Activated T-helper 1 cell treated with anti-CD3 and anti-CD28 coated beads, Interleukin-2, amount 50 U/mL, for 16 hours (primary cell): ENCODE data around the gene KREMEN1.

ENCODE experiments used
- DNase-seq, 2 donors: peaks; one replicate each; pipeline ENCODE4 v3.0.0-alpha.2; 2020; ENCODE audit warnings: low read depth in 1 of 2, low spot score in 1 of 2

KREMEN1 gene

DNA sequence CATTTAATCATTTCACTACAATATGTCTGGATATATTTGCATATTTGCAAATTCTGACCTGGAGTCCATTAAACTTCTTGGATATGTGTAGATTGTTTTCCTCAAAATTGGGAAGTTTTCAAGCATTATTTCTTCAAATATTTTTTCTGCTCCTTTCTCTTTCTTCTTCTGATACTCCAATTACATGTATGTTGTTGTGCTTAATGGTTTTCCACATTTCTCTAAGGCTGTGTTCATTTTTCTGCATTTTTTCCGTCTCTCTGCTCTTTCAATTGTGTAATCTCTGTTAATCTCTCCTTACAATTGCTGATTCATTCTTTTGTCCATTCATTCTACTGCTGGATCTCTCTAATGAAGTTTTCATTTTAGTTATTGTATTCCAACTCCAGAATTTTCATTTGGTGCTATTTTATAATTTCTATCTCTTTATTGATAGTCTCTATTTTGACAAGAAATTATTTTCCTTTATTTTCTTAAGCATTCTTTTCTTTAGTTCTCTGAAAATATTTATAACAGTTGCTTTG, 102.5 kb downstream of the KREMEN1 start:
- no peak for DNase-seq

DNA sequence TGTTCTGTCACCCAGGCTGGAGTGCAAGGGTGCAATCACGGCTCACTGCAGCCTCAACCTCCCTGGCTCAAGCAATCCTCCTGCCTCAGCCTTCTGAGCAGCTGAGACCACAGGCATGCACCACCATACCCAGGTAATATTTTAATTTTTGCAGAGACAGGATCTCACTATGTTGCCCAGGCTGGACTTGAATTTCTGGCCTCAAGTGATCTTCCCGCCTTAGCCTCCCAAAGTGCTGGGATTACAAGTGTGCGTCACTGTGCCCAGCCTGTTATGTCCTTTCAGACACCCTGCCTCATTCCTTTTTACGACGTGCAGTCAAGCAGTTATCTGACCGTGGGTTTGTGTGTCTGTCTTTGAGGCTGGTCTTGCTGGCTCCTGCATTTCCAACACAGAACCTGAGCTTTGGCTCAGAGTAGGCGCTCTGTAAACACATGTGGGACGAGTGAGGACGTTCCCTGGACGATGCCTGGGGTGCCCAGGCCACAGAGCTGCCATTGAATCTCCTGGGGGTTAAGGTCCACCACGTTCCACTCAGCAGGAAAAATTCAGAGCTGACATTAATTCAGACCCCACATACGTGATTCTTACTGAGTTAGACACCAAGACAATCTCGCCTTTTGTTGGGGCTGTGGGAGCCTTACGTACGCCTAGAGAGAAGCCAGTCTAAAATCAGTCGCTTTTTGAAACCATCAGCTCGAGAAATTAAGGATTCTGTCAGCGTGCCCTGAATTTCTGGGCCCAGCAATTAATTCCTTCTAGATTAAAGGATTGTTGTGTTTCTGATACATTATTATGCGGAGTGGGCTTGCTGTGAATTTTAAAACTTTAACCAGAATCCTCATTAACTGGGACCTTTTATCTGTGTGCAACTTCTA, 111.4 kb downstream of the KREMEN1 start:
- no peak for DNase-seq

DNA sequence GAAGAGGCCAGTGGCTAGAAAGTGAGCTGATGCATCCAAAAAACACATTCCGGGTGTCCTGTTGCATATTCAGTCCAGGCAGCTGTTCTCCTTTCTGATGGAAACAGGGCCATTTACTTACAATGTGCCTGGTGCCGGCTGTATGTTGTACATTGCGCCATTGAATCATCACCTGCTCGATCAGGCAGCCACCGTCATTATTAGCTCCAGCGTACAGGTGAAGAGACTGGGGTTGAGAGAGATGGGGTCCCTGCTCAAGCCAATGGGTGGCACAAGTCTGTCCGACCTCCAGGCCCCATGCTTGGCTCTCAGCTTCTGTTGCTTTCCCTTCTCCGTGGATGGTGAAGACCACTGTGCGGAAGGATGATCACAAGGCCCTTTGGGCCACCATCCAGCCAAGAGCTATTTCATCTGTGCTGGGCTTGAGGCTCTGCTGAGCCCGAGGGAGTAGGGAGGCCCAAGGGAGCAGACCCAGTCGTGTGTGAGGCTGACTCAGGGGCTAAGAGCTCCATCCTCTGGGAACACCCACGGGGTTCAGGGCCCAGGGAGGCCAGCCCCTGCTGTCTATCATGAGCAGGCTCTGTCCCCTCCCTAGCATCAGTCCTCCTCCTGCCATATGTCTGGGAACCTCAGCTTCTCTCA, 112.1 kb downstream of the KREMEN1 start:
- no peak for DNase-seq

DNA sequence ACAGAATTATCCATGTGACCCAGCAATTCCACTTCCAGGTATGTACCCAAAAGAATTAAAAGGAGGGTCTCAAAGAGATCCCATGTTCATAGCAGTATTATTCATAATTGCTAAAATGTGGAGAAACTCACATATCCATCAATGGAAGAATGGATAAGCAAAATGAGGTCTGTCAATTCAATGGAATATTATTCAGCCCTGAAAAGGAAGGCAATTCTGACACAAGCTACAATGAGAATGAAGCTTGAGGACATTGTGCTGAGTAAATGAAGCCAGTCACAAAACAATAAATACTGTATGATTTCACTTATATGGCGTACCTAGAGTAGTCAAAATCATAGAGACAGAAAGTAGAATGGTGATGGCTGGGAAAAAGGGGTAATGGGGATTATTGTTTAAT, 113.5 kb downstream of the KREMEN1 start:
- no peak for DNase-seq

DNA sequence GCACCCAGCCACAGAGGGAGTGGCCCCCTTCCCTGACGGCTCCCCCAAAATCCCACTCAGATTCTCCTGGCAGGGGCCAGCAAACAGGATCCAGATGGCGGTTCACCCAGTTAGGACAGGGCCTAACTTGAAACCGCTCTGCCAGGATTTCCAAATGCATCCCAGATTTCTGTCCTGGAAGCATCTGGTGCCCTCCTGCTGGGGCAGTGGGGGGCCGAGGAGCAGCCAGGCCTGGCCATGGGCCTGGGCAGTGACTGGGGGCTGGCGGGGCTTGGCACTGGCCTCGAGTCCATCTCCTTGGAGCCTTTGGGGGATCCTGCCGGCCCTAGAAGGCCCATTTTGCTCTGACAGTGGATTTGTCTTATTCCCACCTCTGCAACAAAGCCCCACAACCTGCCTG, 115.0 kb downstream of the KREMEN1 start:
- no peak for DNase-seq

DNA sequence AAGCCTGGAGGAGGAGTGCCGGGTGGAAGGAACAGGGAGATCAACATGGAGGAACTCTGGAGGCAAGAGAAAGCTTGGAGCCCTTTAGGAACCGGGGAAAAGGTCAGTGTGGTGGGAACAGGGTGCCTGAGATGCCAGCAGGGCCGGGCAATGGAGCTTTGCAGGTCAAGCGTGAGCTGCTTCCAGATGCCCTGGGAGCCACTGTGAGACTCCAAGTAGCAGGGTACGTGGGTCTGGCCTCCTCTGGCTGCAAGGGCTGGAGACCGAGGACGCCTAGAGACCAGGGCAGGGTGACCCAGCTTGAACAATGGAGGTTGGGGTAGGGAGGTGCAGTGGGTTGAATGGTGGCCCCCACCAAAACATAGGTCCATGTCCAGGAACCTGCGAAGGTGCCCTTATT, 117.2 kb downstream of the KREMEN1 start:
- DNase-seq = no peak

DNA sequence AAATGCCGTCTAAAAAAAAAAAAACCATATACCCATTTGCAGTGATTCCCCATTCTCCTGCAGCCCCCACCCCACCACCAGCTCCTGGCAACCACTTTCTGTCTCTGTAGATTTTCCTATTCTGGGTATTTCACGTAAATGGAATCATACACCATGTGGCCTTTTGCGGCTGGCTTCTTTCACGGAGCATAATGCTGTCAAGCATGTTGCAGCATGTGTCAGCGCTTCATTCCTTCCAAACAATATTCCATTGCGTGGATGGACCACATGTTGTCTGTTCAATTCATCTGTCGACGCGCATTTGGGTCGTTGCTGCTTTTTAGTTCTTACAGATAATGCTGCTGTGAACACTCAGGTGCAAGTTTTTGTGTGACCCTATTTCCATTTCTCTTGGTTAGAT, 118.1 kb downstream of the KREMEN1 start:
- DNase-seq = no peak

DNA sequence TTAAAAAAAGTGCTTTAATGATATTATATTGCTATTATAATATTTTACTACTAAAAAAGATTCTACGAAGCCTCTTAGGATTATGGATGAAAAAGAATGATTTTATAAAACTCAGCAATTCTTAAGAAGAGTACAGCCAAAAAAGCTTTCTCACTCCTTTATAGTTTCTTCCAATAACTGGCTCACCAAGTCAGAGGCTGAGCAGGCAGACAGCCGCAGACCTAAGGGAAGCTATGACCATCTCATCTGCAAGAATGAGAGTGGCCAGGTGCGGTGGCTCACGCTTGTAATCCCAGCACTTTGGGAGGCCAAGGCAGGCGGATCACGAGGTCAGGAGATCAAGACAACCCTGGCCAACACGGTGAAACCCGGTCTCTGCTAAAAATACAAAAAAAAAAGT, 120.2 kb downstream of the KREMEN1 start:
- no peak for DNase-seq

DNA sequence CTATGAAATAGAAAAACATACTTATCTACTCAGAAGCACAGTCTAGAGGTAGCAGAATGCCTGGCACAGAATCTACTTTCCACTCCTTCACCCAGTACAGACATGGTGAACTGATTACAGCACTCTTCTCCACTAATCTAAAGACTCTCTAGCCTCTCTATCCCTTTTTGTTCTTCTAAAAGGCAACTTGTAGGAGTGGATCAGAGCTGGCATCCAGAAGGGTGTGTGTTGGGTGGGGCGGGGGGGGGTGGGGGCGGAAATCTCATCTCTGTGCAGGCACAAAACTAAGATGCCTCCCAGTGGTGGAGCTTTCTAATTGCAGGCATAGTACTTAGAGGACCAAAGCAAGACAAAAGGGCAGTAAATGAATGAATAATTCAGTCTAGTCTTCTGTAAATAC, 121.3 kb downstream of the KREMEN1 start:
- no peak for DNase-seq

DNA sequence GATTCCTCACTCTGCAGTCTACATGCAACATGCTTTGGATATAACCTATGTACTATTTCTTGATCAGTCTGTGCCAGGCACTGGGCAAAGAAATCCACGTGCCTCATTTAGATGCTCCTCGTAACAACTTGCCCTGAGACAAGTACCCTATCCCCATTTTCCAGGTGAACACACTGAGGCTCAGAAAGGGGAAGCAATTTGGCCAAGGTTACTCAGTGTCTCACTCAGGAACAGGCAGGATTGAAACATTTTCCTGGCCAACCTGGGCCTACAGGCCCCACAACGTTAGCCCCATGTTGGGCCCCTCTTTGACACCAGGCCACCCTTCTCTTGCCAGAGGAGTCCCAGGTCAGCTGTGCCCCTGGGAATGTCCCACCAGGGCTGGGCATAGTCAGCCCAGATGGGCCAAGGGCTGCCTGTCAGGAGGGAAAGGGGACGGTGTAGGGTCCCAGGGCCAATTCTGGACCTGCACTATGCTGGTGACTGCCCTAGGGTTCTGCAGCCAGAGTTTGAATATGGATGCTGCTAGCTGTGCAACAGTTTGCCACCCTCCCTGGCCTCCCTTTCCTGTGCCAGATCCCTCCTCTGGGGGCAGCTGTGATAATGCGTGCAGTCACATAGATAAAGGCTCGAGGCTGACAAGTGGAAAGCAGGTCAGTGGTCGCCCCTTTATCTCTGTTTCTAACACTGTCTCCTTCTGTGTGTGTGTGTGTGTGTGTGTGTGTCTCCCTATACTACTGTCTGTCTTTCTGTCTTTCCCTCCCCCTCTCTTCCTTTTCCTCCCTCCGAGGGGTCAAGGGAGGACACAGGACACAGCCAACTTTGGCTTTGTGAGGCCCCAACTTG, 122.5 kb downstream of the KREMEN1 start:
- no peak for DNase-seq

DNA sequence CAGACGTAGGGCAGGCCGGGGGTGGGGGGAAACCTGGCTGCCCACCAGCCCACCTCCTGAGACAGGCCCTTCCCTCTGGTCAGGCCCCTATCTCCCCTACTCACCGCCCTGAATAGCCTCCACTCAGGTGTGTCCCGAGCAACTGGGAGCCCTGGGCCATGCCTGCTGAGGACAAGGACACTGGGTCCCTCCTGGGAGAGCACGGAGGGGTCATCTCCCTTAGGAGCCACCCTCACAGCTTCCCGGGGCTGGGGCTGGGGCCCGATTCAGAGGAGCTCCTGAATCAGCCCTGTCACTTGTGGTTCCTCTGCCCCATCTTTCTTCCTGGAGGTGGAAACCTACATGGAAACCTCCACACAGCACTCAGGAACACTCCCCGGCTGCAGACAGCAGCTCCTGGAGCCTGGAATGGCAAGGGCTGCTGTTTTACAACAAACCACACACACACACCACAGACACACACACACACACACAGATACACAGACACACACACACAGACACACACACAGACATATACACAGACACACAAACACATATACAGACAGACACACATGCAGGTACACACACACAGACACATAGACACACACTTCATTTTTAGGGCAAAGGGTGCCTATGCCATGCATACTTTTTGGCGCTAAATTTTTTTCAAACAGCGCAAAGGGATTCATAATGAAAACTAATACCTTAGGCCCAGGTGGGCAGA, 123.3 kb downstream of the KREMEN1 start:
- no peak for DNase-seq

DNA sequence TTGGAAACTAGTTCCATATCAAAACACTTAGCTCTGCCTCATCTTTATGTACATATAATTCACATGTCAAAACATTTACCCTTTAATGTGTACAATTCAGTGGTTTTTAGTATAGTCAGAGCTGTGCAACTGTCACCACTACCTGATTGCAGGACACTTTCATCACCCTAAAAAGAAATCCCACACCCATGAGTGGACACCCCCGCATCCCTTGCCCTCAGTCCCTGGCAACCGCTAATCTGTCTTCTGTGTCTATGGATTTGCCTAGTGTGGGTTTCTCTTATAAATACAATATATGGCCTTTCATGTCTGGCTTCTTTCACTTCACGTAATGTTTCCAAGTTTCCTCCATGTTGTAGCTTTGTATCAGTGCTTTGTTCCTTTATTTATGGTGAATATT, 124.3 kb downstream of the KREMEN1 start:
- DNase-seq = no peak

DNA sequence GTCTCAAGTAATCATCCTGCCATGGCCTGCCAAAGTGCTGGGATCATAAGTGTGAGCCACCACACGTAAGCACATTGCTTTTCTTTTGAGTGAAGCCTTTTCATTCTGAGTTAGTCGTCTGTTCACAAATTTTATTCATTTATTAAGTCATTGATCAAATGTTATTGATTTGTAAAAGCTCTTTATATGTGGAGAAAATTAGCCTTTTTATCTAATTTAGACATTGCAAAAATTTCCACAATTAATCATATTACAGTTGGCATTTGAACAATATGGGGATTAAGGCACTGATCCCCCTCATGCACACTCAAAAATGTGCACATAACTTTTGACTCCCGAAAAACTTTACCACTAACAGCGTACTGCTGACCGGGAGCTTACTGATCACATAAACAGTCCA, 125.4 kb downstream of the KREMEN1 start:
- no peak for DNase-seq

DNA sequence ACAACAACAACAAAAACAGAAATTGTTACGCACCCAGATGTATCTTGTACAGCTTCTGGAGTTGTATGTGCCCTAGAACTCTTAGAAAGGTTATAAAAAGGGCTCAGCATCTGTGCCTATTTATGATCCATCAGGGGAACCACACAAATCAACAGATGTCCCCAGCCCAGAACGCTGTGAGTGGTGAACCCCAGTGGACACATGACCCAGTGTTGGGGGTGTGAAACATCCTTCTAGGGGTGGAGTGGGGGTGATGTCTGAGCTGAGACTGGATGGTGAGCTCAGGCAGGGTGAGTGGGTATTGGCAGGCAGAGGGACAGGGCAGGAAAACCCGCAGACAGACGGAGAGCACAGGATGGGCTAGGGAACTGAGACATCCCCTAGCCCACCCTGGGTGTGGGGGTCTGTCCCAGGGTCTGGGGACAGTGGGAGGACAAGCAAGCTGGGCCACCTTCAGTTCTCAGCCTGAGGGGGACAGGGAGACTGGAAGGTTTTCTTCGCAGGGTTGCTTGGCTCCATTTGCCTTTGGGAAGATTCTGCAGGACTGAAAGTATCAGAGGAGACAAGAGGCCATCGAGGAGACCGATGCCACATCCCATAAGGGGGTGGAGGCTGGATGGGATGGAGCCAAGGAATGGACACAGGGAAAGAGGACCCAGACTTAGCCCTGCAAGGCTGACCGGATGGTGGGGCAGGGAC, 127.0 kb downstream of the KREMEN1 start:
- no peak for DNase-seq

DNA sequence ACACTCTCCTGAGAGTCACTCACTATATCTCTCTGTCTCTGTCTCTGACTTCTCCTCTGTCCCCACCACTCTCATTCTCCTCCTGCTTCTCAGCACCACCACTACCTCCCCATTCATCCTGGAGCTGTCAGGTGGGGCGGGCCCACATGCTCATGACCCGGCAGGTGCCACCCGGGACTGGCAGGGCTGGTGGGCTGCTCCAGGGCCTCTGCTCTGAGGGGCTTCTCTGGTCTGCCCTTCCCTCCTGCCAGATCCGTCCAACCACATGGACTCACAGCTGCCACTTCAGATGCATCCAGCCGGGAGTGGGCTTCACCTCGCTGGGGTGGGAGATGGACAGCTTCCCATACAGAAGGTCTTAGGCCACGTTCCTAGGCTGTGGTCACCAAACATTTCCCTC, 128.1 kb downstream of the KREMEN1 start:
- no peak for DNase-seq

DNA sequence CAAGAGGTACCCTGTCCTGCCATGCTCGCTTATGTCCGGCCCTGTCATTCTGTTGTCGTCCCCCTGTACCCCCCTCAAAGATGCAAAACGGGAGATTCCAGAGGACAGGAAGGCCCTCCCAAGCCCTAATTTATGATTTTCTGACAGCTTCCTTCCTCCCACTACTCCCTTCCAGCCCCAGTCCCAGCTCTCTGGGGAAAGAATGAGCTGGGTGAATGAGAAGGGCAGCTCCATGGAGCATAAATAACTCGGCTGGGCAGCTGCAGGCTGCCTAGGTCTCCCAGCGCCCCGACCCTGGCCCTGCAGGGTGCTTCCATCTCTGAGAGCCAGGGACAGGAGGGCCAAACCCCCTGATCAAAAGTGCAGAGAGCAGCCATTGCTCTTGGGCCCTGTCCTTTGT, 128.9 kb downstream of the KREMEN1 start:
- DNase-seq = no peak

DNA sequence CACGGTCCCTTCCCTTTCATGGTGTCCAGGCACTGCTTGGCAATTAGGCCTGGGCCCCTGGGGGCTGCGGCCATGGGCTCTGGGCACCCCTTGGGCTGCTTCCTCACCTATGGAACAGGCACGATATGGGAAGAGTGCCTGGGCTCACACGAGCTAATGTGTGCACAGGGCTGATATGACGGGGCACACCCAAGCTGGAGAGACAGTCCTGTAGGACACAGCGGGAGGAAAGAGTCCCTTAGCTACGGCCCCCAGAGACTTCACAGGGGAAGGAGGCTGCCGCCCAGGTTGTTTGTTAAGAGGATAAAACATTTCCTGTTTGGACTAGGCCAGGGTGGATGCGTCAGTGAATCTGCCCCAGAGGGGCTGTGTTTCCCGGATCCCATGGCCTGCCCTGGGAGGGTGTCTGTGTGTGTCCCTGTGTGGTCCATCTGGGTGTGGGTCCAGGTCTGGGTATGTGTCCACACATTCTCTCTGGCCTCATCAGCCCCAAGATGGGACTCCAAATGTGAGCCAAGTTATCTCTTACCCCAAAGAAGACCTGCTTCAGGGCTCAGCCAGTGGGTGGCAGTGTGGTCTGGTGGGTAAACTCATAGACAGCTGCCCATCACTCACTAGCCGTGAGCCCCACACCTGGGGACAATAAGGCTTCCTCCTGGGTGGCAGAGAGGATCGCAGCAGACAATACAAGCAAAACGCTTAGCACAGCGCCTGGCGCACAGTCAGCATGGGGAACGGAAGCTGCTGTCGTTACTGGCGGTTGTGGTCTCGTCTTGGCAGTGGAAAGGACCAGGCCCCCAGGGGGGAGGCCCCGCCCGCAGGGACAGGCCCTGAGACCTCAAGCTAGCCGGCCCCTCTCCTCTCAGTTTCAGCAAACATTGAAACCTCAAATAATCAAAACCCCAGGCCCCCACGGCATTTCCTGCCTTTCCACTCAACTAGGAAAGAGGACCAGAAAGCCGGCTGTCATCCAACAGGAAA, 129.7 kb downstream of the KREMEN1 start:
- DNase-seq = peak in 1 of 2 donors; percentile 13

DNA sequence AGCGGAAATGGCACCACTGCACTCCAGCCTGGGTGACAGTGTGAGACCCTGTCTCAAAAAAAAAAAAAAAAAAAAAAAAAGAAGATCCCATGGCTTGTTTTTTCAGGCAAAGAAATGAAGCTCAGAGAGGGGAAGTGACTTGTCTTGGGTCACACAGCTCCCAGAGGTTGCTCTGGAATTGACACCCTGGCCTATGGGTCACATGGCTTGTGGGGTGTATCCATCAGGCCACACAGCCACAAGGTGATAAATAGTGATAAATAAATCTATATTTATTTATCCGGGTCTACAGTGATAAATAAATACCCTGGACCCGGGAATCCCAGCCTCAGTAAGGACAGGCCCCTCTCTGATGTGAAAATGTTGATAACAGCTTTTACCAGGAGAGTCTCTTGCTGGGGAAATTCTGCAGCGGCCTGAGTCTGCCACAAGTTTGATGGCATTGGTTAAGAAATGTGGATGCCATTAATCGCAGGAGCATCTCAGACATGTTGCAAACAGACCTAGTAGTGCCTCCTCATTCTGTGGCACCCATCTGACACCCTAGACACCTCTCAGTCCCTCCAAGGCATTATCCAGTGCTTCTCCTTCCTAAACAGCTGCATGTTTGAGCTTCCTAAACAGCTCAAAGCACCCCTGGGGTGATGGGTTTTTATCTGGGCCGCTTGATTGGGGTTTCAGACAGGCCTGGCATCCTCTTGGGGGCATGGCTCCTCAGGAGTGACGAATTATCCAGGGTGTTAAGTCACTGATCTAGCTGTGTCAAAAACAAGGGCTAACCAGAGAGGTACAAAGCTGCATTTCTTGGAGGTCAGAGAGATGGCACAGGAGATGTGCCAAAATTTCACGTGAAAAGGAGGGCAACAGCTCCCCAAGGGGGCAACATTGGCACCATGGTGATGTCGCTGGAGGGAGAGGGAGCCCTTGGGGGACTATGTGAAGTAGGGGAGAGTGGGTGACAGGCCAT, 130.9 kb downstream of the KREMEN1 start:
- DNase-seq = no peak
